ENCODE measurements around the gene DIP2A.

The DIP2A gene

DNA sequence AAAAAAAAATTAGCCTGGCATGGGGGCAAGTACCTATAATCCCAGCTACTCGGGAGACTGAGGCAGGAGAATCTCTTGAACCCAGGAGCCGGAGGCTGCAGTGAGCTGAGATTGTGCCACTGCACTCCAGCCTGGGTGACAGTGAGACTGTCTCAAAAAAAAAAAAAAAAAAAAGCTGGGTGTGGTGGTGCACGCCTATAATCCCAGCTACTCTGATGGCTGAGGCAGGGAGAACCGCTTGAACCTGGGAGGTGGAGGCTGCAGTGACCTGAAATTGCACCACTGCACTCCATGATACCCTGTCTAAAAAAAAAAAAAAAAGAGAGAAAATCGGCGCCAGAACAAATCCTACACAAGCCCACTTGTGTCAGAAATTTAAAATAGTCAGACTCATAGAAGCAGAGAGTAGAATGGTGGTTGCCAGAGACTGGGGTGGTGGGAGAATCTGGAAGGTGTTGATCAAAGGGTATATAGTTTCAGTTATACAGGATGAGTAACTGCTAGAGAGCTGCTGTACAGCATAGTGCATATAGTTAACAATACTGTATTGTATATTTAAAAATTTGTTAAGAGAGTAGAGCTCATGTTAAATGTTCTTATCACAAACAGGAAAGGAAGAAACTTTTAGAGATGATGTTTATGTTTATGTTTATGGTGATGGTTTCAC is 9.6 kb downstream of the DIP2A start:
- Histone ChIP-seq H3K79me2 (ENCODE audit: insufficient read depth, low read length) (peaks cover 9% of the 10 kb centered on the region), H2AFZ (ENCODE audit: low read depth, low read length, severe bottlenecking) (no peak overlapping the region), H3K36me3 (ENCODE audit: low read length) (no peaks in the 10 kb centered on the region; the same call in 1 of the 2 replicates), H3K4me2 (ENCODE audit: low read depth, low read length, poor library complexity, severe bottlenecking) (no peak overlapping the region), H3K9ac (ENCODE audit: low read length) (no peak overlapping the region), H3K27ac (ENCODE audit: low read depth, low read length) (no peak overlapping the region), H3K9me3 (ENCODE audit: insufficient read depth, low read length) (no peaks in the 10 kb centered on the region), H3K4me3 (ENCODE audit: insufficient read depth, low read length, poor library complexity, severe bottlenecking) (no peak overlapping the region), H3K27me3 (ENCODE audit: low read length) (no peaks in the 10 kb centered on the region), H4K20me1 (ENCODE audit: low read depth, low read length) (no peaks in the 10 kb centered on the region), H3F3A (ENCODE audit: insufficient read depth) (0 out of 2 replicates have a peak, but pooled peaks cover 3% of the 10 kb centered on the region), H3K9me2 (replicated peaks; ENCODE audit: insufficient read depth, low read length) (no peaks in the 10 kb centered on the region)
- TF ChIP-seq EZH2phosphoT487 (conservative IDR thresholded peaks at IDR 0.05; ENCODE audit: low read length) = no peak
- TF ChIP-seq CTCF (IDR thresholded peaks at IDR 0.05; ENCODE audit: insufficient read depth, low read length, poor library complexity, severe bottlenecking) = no peak

DNA sequence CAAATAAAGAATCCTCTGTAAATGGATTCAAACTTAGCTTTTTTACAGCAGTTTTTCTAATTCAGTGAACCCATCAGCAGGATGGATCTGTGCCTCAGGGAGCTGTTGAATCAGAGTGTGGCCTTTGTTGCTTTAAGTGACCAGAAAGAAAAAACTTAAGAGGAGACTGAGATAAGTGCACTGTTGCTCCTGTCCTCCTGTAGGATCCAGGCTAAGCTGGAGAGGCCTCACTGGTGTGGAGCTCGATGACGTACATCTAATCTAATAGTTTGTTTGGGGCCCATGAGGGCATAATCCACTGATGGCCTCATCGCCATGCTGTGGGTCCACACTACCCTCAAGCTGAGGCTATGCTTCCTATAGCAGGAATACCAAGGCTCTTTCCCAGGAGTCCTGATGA is 10.6 kb downstream of the DIP2A start:
- Histone ChIP-seq H3K79me2 (ENCODE audit: insufficient read depth, low read length) (peaks cover 6% of the 10 kb centered on the region), H3K36me3 (ENCODE audit: low read length) (no peaks in the 10 kb centered on the region; the same call in 1 of the 2 replicates), H3K4me2 (ENCODE audit: low read depth, low read length, poor library complexity, severe bottlenecking) (no peak overlapping the region), H4K20me1 (ENCODE audit: low read depth, low read length) (no peaks in the 10 kb centered on the region), H2AFZ (ENCODE audit: low read depth, low read length, severe bottlenecking) (no peak overlapping the region), H3K4me3 (ENCODE audit: insufficient read depth, low read length, poor library complexity, severe bottlenecking) (no peak overlapping the region), H3K9ac (ENCODE audit: low read length) (no peak overlapping the region), H3K27me3 (ENCODE audit: low read length) (no peaks in the 10 kb centered on the region), H3K27ac (ENCODE audit: low read depth, low read length) (no peak overlapping the region), H3K9me2 (replicated peaks; ENCODE audit: insufficient read depth, low read length) (no peaks in the 10 kb centered on the region), H3F3A (ENCODE audit: insufficient read depth) (0 out of 2 replicates have a peak, but pooled peaks cover 3% of the 10 kb centered on the region), H3K9me3 (ENCODE audit: insufficient read depth, low read length) (no peaks in the 10 kb centered on the region)
- TF ChIP-seq CTCF (IDR thresholded peaks at IDR 0.05; ENCODE audit: insufficient read depth, low read length, poor library complexity, severe bottlenecking) (no peak), EZH2phosphoT487 (conservative IDR thresholded peaks at IDR 0.05; ENCODE audit: low read length) (no peak)

DNA sequence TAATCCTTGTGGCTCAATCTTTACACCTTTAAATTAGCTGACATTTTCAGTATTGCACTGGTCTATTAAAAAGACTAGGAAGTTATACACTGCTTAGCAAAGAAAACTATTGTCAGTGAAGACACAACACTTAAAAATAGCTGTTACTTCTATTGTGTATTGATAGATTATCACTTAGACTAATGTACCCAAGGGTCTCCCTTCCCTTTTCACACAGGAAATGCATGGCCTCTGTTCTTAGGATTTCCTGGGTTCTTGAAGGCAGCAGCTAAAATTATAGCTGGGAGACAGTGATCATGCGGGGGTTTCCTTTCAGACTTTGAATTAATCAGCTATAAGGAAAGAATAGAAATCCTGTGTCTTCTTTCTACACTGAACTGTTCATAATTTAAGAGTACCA is 12.8 kb downstream of the DIP2A start:
- Histone ChIP-seq H3F3A (ENCODE audit: insufficient read depth) (no peaks in the 10 kb centered on the region), H4K20me1 (ENCODE audit: low read depth, low read length) (no peaks in the 10 kb centered on the region), H3K9me2 (replicated peaks; ENCODE audit: insufficient read depth, low read length) (no peaks in the 10 kb centered on the region), H3K79me2 (ENCODE audit: insufficient read depth, low read length) (peaks cover 4% of the 10 kb centered on the region; the same call in 1 of the 2 replicates), H3K27me3 (ENCODE audit: low read length) (no peaks in the 10 kb centered on the region), H3K36me3 (ENCODE audit: low read length) (no peaks in the 10 kb centered on the region), H3K4me2 (ENCODE audit: low read depth, low read length, poor library complexity, severe bottlenecking) (no peak overlapping the region), H3K9ac (ENCODE audit: low read length) (no peak overlapping the region), H3K4me3 (ENCODE audit: insufficient read depth, low read length, poor library complexity, severe bottlenecking) (no peak overlapping the region), H2AFZ (ENCODE audit: low read depth, low read length, severe bottlenecking) (no peak overlapping the region), H3K9me3 (ENCODE audit: insufficient read depth, low read length) (no peaks in the 10 kb centered on the region), H3K27ac (ENCODE audit: low read depth, low read length) (no peak overlapping the region)
- no peak for TF ChIP-seq EZH2phosphoT487 (conservative IDR thresholded peaks at IDR 0.05; ENCODE audit: low read length)
- no peak for TF ChIP-seq CTCF (IDR thresholded peaks at IDR 0.05; ENCODE audit: insufficient read depth, low read length, poor library complexity, severe bottlenecking)

Measured in SU-DHL-6 (cell line).